GM18909 (cell line): Measurements from ENCODE around the gene TEX36.
"Not testable (repeated sequence)": the region's sequence is repeated elsewhere in the genome, so short reads cannot be mapped to it uniquely, and the experiment has no call there.

Source experiments
- ATAC-seq: cut with Tn5 transposase; IDR thresholded peaks from one replicate; pipeline ENCODE4 v1.9.1; 2021; ENCODE audit warnings: mild to moderate bottlenecking; ENCODE audit not compliant: unreplicated experiment, poor library complexity

The TEX36 gene

GRCh38 chr10:125692601-125693523 is 9.9 kb upstream of the TEX36 start:
- ATAC-seq, result no peak

GRCh38 chr10:125692196-125692595 is 9.2 kb upstream of the TEX36 start:
- no peak for ATAC-seq

- no peak for ATAC-seq
Measured at GRCh38 chr10:125691160-125691981, 8.4 kb upstream of the TEX36 start.

- no peak for ATAC-seq
Measured at GRCh38 chr10:125689955-125690569, 7.1 kb upstream of the TEX36 start.

- no peak for ATAC-seq
Measured at GRCh38 chr10:125687507-125688185, 4.7 kb upstream of the TEX36 start.

- no peak for ATAC-seq
Measured at GRCh38 chr10:125684581-125684980, 1.6 kb upstream of the TEX36 start.

- no peak for ATAC-seq
Measured at GRCh38 chr10:125683821-125684220, 858 bp upstream of the TEX36 start.

GRCh38 chr10:125679436-125679835 is 3.5 kb downstream of the TEX36 start:
- no peak for ATAC-seq

GRCh38 chr10:125672884-125673283 is 10.1 kb downstream of the TEX36 start:
- no peak for ATAC-seq

- no peak for ATAC-seq
Measured at GRCh38 chr10:125662584-125662983, 20.4 kb downstream of the TEX36 start.

GRCh38 chr10:125661941-125662515 is 20.9 kb downstream of the TEX36 start:
- no peak for ATAC-seq

- ATAC-seq, result no peak
Measured at GRCh38 chr10:125661431-125661940, 21.5 kb downstream of the TEX36 start.

GRCh38 chr10:125659071-125659470 is 23.9 kb downstream of the TEX36 start:
- ATAC-seq, result no peak

GRCh38 chr10:125656523-125656922 is 26.4 kb downstream of the TEX36 start:
- ATAC-seq, result no peak

GRCh38 chr10:125653113-125653512 is 29.9 kb downstream of the TEX36 start:
- ATAC-seq, result not testable (repeated sequence)

GRCh38 chr10:125646311-125646710 is 36.7 kb downstream of the TEX36 start:
- ATAC-seq, result no peak

GRCh38 chr10:125641398-125641797 is 41.6 kb downstream of the TEX36 start:
- no peak for ATAC-seq

GRCh38 chr10:125640653-125641052 is 42.3 kb downstream of the TEX36 start:
- ATAC-seq, result no peak

- ATAC-seq, result no peak
Measured at GRCh38 chr10:125639846-125640245, 43.1 kb downstream of the TEX36 start.

- ATAC-seq, result no peak
Measured at GRCh38 chr10:125638555-125638954, 44.4 kb downstream of the TEX36 start.
